HepG2 (cell line): ENCODE measurements around the gene G6PC3. TPM values are rescaled to one million over a fixed set of nuclear protein-coding genes. Genes with fewer than 3 reads are reported as not detected.
A peak's percentile ranks its signal among the peaks of the same experiment; 100 is the strongest.

ENCODE experiments used
- CERS6 ChIP-seq: sonication (generic); formaldehyde crosslinking; IDR thresholded peaks from 2 replicates; pipeline ENCODE4 v1.5.0; 2020; ENCODE audit warnings: missing genetic modification reagents
- CHCHD3 ChIP-seq: sonication (generic); formaldehyde crosslinking; IDR thresholded peaks from 2 replicates; pipeline ENCODE4 v1.8.0; 2022; ENCODE audit warnings: mild to moderate bottlenecking, missing genetic modification reagents, moderate library complexity
- ISX ChIP-seq: sonication (generic); formaldehyde crosslinking; conservative IDR thresholded peaks from 2 replicates; pipeline ENCODE4 v1.5.0; 2020; ENCODE audit warnings: missing genetic modification reagents
- KDM2A ChIP-seq: sonication (generic); formaldehyde crosslinking; IDR thresholded peaks from 2 replicates; pipeline ENCODE4 v1.4.0; 2020; ENCODE audit warnings: low read depth, missing genetic modification reagents, borderline replicate concordance
- NKX3-1 ChIP-seq: sonication (generic); formaldehyde crosslinking; IDR thresholded peaks from 2 replicates; pipeline ENCODE4 v1.5.0; 2020; ENCODE audit warnings: missing genetic modification reagents
- PHF20 ChIP-seq: sonication (generic); formaldehyde crosslinking; IDR thresholded peaks from 2 replicates; pipeline ENCODE4 v1.5.0; 2020; ENCODE audit warnings: mild to moderate bottlenecking, missing genetic modification reagents
- TFDP2 ChIP-seq: sonication (generic); formaldehyde crosslinking; IDR thresholded peaks from 2 replicates; pipeline ENCODE4 v1.4.0; 2020; ENCODE audit warnings: missing genetic modification reagents
- ZNF501 ChIP-seq: sonication (generic); formaldehyde crosslinking; IDR thresholded peaks from 2 replicates; pipeline ENCODE4 v1.5.1; 2020; ENCODE audit warnings: mild to moderate bottlenecking, moderate library complexity, missing genetic modification reagents
- ZNF572 ChIP-seq: sonication (generic); formaldehyde crosslinking; IDR thresholded peaks from 2 replicates; pipeline ENCODE4 v1.5.1; 2020; ENCODE audit warnings: mild to moderate bottlenecking, missing genetic modification reagents
- polyA plus RNA-seq, 8 experiments: library from polyadenylated mRNA; depleted of rRNA in 3 of 8; stranded (reverse) in 7 of 8; unstranded in 1 of 8; fragments of >200 nt; fragmentation: Illumina TruSeq in 4 of 8; extraction: Trizol in 4 of 8; gene quantifications; 2 replicates each; pipeline versions ENCODE4 v1.2.1 to v1.2.3, GENCODE V29; 2011 to 2016; ENCODE audit warnings: low read depth in 4 of 8, missing spikeins in 1 of 8, mixed read lengths in 1 of 8; ENCODE audit not compliant: insufficient read depth in 1 of 8
- total RNA-seq, 5 experiments: library from RNA; depleted of rRNA; stranded (reverse); fragments of >200 nt; fragmentation: Illumina TruSeq; extraction: Trizol; gene quantifications; 2 replicates each; pipeline ENCODE4 v1.2.3, GENCODE V29; 2016; ENCODE audit warnings: low read depth in 1 of 5
- TF ChIP-seq, protein P1 (sequence below): sonication (generic); formaldehyde crosslinking; IDR thresholded peaks from 2 replicates; pipeline ENCODE4 v1.4.0; 2020; ENCODE audit warnings: mild to moderate bottlenecking, missing genetic modification reagents, borderline replicate concordance
- TF ChIP-seq, protein P2 (sequence below): sonication (generic); formaldehyde crosslinking; IDR thresholded peaks from one replicate; pipeline ENCODE4 v1.5.1; 2020; ENCODE audit warnings: mild to moderate bottlenecking, missing genetic modification reagents; ENCODE audit errors: not compliant biosample characterization

Gene G6PC3
- total and polyA plus RNA-seq, 2 of the 13 experiments (the other 11 are each of a cell fraction or from before 2014, with no cell fraction given) = 38.5 to 75.8 TPM

DNA sequence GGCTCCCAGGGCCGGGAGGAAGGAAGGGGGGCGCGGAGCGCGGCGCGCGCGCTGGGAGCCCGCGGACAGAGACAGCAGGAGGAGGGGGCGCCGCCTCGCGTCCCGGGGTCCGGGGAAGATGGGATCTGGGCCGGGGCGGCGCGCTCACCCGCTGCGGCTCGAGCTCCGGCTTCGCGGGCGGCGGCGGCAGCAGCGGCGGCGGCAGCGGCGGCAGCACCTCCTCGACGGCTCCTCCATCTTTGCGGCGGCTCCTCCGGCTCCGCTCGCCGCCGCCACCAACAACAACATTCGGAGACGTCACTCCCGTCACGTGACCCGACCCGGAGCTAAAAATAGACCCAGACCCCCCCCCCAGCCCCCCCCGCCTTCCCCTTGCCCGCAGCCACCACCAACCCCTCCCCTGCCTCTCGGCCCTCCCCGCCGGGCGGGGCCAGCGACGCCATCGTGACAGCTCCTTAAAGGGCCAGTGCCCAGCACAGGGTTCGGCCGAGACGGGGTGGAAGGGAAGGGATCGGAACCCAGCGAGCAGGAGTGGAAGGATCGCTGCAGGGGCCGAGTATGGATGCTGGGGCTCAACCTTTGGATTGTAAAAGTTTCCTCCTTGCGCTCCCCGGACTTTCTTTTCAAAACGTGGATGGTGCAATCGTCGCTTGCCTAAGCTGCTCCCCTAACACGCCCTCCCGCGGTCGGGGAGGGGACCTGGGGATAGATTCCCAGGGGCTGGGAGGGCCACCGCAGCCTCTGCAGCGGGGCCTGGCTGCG, 53.0 kb downstream of the G6PC3 start, which contains the start of gene HDAC5 (continued):
- TF ChIP-seq, protein P1, sequence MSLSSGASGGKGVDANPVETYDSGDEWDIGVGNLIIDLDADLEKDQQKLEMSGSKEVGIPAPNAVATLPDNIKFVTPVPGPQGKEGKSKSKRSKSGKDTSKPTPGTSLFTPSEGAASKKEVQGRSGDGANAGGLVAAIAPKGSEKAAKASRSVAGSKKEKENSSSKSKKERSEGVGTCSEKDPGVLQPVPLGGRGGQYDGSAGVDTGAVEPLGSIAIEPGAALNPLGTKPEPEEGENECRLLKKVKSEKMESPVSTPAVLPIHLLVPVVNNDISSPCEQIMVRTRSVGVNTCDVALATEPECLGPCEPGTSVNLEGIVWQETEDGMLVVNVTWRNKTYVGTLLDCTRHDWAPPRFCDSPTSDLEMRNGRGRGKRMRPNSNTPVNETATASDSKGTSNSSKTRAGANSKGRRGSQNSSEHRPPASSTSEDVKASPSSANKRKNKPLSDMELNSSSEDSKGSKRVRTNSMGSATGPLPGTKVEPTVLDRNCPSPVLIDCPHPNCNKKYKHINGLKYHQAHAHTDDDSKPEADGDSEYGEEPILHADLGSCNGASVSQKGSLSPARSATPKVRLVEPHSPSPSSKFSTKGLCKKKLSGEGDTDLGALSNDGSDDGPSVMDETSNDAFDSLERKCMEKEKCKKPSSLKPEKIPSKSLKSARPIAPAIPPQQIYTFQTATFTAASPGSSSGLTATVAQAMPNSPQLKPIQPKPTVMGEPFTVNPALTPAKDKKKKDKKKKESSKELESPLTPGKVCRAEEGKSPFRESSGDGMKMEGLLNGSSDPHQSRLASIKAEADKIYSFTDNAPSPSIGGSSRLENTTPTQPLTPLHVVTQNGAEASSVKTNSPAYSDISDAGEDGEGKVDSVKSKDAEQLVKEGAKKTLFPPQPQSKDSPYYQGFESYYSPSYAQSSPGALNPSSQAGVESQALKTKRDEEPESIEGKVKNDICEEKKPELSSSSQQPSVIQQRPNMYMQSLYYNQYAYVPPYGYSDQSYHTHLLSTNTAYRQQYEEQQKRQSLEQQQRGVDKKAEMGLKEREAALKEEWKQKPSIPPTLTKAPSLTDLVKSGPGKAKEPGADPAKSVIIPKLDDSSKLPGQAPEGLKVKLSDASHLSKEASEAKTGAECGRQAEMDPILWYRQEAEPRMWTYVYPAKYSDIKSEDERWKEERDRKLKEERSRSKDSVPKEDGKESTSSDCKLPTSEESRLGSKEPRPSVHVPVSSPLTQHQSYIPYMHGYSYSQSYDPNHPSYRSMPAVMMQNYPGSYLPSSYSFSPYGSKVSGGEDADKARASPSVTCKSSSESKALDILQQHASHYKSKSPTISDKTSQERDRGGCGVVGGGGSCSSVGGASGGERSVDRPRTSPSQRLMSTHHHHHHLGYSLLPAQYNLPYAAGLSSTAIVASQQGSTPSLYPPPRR (CRISPR knock-in tag) = 0 out of 2 replicates have a peak, but pooled peaks have one; percentile 37
- no peak for TF ChIP-seq CHCHD3 (CRISPR knock-in tag)
- TF ChIP-seq TFDP2 (CRISPR knock-in tag) = 0 out of 2 replicates have a peak, but pooled peaks have one; percentile 33
- no peak for TF ChIP-seq ISX (CRISPR knock-in tag)
- no peak for TF ChIP-seq CERS6 (CRISPR knock-in tag)
- peak; percentile 89 for TF ChIP-seq KDM2A (CRISPR knock-in tag)
- no peak for TF ChIP-seq NKX3-1 (CRISPR knock-in tag)
- peak; percentile 95 for TF ChIP-seq ZNF572 (CRISPR knock-in tag)
- peak; percentile 88; the same call in 1 of the 2 replicates for TF ChIP-seq ZNF501 (CRISPR knock-in tag)
- TF ChIP-seq, protein P2, sequence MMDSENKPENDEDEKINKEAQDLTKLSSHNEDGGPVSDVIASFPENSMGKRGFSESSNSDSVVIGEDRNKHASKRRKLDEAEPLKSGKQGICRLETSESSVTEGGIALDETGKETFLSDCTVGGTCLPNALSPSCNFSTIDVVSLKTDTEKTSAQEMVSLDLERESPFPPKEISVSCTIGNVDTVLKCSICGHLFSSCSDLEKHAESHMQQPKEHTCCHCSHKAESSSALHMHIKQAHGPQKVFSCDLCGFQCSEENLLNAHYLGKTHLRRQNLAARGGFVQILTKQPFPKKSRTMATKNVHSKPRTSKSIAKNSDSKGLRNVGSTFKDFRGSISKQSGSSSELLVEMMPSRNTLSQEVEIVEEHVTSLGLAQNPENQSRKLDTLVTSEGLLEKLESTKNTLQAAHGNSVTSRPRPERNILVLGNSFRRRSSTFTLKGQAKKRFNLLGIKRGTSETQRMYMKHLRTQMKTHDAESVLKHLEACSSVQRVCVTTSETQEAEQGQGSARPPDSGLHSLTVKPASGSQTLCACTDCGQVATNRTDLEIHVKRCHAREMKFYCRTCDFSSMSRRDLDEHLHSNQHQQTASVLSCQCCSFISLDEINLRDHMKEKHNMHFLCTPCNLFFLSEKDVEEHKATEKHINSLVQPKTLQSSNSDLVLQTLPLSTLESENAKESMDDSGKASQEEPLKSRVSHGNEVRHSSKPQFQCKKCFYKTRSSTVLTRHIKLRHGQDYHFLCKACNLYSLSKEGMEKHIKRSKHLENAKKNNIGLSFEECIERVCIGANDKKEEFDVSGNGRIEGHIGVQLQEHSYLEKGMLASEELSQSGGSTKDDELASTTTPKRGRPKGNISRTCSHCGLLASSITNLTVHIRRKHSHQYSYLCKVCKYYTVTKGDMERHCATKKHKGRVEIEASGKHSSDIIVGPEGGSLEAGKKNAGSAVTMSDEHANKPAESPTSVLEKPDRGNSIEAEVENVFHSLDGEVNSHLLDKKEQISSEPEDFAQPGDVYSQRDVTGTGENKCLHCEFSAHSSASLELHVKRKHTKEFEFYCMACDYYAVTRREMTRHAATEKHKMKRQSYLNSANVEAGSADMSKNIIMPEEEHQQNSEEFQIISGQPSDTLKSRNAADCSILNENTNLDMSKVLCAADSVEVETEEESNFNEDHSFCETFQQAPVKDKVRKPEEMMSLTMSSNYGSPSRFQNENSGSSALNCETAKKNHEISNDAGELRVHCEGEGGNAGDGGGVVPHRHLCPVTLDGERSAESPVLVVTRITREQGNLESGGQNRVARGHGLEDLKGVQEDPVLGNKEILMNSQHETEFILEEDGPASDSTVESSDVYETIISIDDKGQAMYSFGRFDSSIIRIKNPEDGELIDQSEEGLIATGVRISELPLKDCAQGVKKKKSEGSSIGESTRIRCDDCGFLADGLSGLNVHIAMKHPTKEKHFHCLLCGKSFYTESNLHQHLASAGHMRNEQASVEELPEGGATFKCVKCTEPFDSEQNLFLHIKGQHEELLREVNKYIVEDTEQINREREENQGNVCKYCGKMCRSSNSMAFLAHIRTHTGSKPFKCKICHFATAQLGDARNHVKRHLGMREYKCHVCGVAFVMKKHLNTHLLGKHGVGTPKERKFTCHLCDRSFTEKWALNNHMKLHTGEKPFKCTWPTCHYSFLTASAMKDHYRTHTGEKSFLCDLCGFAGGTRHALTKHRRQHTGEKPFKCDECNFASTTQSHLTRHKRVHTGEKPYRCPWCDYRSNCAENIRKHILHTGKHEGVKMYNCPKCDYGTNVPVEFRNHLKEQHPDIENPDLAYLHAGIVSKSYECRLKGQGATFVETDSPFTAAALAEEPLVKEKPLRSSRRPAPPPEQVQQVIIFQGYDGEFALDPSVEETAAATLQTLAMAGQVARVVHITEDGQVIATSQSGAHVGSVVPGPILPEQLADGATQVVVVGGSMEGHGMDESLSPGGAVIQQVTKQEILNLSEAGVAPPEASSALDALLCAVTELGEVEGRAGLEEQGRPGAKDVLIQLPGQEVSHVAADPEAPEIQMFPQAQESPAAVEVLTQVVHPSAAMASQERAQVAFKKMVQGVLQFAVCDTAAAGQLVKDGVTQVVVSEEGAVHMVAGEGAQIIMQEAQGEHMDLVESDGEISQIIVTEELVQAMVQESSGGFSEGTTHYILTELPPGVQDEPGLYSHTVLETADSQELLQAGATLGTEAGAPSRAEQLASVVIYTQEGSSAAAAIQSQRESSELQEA (CRISPR knock-in tag) = peak; percentile 40
- peak; percentile 59; the same call in 1 of the 2 replicates for TF ChIP-seq PHF20 (CRISPR knock-in tag)
